ENCODE results near the gene PPDPF.
A peak's percentile ranks its signal among the peaks of the same experiment; 100 is the strongest.

Gene PPDPF

DNA sequence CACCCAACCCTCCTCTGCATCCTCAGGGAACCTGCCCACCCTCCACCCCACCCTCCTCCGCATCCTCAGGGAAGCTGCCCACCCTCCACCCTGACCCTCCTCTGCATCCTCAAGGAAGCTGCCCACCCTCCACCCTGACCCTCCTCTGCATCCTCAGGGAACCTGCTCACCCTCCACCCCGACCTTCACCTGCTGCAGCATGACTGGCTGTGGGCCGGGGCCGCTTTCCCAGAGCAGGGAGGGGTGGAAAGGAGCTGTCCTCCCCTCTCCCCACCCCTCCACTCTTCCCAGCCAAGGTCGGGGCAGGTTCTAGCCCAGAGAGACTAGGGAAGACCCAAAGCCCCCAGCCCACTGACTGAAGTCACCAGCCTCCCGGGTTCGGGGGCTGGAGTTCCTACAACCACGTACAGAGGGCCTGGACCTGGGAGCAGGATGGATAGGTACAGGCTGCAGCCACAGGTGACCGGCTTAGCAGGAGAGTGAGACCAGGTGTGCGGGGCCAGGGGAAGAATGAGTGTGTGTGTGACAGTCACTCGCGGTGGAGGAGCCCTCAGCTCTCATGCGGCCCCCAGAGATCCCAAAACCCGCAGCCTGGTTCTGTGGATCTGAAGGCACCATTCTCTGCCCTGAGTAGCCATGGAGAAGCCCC, 33.3 kb upstream of the PPDPF start:
- no peak for DNase-seq (ENCODE audit: low read depth in 3 of 3, low spot score in 1 of 3)

- no peak for DNase-seq (ENCODE audit: low read depth in 3 of 3, low spot score in 1 of 3)
Observed at GRCh38 chr20:63487781-63488241, 32.8 kb upstream of the PPDPF start.

- DNase-seq (ENCODE audit: low read depth in 3 of 3, low spot score in 1 of 3), result no peak
Observed at GRCh38 chr20:63488315-63489251, 32.0 kb upstream of the PPDPF start.

DNA sequence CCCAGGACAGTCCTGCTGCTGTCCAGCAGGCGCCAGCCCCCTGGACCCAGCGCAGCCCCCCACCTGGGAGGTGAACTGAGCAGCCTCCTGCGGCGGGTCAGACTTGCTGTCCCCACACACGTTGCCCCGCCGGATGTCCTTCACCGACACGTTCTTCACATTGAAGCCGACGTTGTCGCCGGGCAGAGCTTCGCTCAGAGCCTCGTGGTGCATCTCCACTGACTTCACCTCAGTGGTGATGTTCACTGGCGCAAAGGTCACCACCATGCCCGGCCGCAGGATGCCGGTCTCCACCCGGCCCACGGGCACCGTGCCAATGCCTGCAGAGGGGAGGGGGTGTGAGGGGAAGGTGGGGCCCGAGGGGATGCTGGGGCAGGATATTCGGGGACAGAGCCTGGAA, 30.1 kb upstream of the PPDPF start:
- DNase-seq (ENCODE audit: low read depth in 3 of 3, low spot score in 1 of 3), result no peak

GRCh38 chr20:63491078-63491477, 29.5 kb upstream of the PPDPF start:
- DNase-seq (ENCODE audit: low read depth in 3 of 3, low spot score in 1 of 3), result no peak

GRCh38 chr20:63491635-63492230, 28.8 kb upstream of the PPDPF start:
- no peak for DNase-seq (ENCODE audit: low read depth in 3 of 3, low spot score in 1 of 3)

GRCh38 chr20:63492518-63492917, 28.0 kb upstream of the PPDPF start:
- DNase-seq (ENCODE audit: low read depth in 3 of 3, low spot score in 1 of 3), result no peak

GRCh38 chr20:63492982-63493381, 27.6 kb upstream of the PPDPF start:
- no peak for DNase-seq (ENCODE audit: low read depth in 3 of 3, low spot score in 1 of 3)

DNA sequence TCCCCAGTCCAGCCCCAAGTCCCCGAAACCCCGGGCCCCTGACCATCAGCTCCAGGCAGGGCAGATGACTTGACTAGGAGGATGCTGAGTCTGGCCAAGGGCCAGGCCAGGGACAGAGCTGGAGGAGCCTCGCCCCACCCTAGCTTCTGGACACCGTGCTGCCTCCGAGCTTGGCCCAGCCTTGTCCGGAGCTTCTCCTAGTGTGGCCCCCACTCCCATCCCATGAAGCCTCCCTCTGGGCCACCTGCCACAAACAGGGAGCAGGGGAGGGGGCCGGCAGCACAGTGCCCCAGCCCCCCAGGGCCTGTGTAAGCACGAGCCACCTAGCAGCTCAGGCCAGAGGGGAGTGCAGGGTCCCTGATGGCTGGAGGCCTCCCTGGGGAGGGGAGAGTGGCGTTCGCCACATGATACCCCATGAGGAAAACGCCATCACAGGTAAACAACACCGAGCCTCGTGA, 27.0 kb upstream of the PPDPF start:
- DNase-seq (ENCODE audit: low read depth in 3 of 3, low spot score in 1 of 3), result no peak

DNA sequence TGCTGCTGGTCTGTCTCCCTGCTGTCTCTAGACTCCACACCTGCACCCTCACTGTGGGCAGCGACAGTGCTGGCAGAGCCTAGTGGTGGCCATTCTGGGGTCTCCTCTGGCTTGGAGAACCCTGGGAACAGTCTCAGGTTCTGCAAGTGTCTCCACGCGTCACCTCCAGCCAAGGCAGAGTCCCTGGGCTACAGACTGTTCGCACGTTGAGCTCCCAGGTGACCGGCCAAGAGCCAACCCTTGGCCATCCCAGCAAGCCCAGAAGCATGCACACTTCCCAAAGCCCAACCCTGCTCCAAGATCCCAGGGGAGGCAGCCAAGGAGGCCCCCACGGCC, 26.5 kb upstream of the PPDPF start:
- DNase-seq (ENCODE audit: low read depth in 3 of 3, low spot score in 1 of 3), result no peak

DNA sequence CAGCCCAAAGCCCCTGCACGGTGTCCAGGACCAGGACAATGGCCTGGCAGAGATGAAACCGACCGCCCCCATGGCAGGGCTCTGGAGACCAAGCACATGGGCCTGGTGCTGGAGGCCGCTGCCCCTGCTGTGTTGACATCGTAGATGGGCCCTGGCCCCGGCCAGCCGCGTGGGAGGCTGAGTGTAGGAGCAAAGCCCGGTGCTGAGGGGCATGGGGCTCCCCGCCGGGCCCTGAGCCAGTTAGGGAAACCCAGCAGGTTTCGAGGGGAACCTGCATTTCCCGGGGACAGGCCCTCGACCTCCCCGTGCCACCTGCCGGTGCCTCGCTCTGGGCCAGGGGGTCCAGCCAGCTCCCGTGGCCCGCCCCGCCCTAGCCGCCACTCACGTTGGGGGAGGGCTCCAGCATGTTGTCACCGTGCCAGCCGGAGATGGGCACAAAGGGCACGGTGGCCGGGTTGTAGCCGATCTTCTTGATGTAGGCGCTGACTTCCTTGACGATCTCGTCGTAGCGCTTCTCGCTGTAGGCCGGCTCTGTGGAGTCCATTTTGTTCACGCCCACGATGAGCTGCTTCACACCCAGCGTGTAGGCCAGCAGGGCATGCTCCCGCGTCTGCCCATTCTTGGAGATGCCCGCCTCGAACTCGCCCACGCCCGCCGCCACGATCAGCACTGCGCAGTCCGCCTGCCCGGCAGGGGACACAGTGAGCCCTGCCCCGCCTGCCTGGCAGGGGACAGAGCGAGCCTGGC, 26.0 kb upstream of the PPDPF start:
- no peak for DNase-seq (ENCODE audit: low read depth in 3 of 3, low spot score in 1 of 3)

- no peak for DNase-seq (ENCODE audit: low read depth in 3 of 3, low spot score in 1 of 3)
Observed at GRCh38 chr20:63495167-63495720, 25.3 kb upstream of the PPDPF start.

DNA sequence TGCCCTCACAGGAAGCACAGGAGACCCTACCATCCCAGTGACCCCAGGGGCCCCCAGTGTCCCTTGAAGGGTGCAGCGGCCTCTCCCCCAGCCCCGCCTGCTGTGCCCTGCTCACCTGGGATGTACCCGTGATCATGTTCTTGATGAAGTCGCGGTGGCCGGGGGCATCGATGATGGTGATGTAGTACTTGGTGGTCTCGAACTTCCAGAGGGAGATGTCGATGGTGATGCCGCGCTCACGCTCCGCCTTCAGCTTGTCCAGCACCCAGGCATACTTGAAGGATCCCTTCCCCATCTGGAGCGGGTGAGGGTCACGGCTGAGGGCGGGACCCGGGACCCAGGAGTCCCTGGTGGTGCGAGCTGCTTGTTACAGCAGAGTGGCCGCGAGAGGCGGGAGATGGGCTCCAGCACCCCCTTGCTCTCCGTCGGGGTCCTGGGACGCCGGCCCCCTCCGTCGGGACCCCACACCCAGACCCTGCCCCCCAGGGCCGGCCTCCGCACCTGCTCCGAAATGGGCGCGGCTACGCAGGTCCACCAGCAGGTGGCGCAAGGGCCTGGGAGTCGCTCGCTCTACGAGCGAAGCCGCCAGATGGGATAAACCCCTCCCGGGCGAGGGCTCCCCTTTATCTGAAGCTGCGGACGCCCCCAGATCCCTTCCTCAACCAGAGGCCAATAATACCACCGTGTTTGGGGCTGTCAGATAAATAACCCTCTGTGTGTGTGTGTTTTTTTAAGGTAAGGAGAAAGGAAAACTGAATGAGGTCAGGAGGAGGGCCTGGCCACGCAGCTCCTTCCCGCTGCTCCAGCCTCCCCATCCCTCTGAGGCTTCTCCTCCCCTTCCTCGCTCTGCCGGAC, 24.6 kb upstream of the PPDPF start:
- DNase-seq (ENCODE audit: low read depth in 3 of 3, low spot score in 1 of 3), result peak; percentile 32 to 65 (median 52)

GRCh38 chr20:63496596-63497120, 23.9 kb upstream of the PPDPF start:
- DNase-seq (ENCODE audit: low read depth in 3 of 3, low spot score in 1 of 3), result no peak

DNA sequence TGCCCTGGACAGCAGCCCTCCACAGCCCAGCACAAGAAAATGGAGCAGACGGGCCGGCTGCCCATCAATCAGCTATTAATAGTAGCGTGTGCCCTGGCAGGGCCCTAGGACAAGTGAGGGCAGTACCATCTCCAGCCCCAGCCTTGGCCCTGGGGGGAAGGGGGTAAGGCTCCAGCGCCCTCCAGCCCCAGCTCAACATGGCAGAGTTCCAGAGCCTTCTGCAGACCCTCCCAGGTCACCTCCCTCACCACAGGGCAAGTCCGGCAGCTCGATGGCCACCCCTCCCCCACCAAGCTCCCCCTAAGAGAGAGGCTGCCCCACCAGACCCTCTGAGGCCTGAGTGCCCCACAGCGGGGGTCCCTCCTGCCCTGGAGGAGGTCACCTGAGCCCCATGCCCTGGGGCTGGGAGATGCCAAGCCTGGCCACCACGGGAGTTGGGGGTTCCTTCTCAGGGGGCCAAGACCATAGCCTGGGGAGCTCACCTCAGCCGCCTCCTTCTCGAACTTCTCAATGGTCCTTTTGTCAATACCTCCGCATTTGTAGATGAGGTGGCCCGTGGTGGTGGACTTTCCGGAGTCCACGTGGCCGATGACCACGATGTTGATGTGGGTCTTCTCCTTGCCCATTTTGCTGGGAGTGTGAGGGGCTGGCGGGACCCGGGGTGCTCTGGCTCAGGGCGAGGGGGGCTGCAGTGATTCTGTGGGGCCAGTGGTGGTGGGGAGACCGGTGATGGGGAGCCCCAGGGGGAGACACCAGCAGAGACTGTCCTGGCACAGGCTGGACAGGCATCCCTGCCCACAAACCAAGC, 23.2 kb upstream of the PPDPF start:
- no peak for DNase-seq (ENCODE audit: low read depth in 3 of 3, low spot score in 1 of 3)

DNA sequence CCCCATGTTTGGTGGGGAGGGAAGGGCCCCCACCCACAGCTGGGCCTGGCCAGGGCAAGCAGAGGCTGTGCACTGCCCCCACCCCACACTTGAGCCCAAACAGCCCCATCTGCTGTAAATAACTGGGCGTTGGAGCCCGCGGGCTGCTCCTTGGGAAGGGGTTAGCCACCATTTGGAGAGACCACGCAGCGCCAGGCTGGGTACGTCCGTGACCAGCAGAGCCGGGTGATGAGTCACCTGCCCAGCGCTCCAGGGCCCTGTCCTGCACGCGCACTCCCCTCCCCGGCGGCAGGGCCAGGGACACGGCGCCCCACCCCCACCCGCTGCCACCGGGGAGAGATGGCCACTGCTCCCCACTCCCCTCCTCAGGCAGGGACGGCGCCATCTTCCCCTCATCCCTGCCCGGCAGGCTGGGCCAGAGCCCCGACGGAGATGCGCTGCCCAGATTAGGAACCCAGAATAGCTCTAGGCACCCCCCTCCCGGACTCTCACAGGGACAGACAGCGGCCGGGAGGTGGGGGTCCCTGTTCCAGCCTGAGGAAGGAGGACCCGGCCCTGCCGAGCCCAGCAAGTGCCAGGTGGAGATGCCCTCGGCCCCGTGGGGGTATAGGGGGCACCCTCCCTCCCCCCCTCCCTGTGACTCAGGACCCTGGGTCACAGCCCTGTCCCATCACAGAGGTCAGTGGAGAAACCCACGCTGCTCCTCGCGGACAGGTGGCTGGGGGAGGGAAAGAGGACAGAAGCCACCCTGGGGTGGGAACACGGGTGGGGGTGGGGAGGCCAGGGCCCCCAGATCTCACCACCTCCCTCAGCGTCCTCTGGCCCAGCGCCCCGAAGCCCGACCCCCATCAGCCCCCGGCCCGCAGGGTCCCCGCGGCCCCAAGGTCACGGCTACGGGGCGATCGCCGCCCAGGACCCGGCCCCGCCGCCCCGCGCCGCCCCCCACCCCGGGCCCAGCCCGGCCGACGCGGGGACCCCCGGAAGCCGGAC, 22.3 kb upstream of the PPDPF start:
- no peak for DNase-seq (ENCODE audit: low read depth in 3 of 3, low spot score in 1 of 3)

GRCh38 chr20:63498960-63499337, 21.6 kb upstream of the PPDPF start, which contains the start of gene EEF1A2:
Gene EEF1A2, minus strand, starts transcription at chr20:63499083. Its CDS starts 1,320 bp downstream, at chr20:63497763.
- DNase-seq (ENCODE audit: low read depth in 3 of 3, low spot score in 1 of 3), result peak in 1 of 3 donors; percentile 30

Measured in stimulated activated CD4-positive, alpha-beta T cell treated with anti-CD3 and anti-CD28 coated beads, TNF-alpha, amount 100 ng/mL, for 1 hour (primary cell).